SK-N-SH (cell line): ENCODE results near the gene GPR146. TPM values are rescaled to one million over a fixed set of nuclear protein-coding genes. Genes with fewer than 3 reads are reported as not detected.

Source experiments
- CTCF ChIA-PET: fragments of 300-600, 350-600 bp; formaldehyde crosslinking; extraction: SDS; loops from one replicate; lab custom pipeline; 2021; lab: Yijun Ruan, JAX
- POLR2A ChIA-PET: fragments of 350-600 bp; sonication (Branson Sonifier 250); formaldehyde crosslinking; extraction: SDS; loops from one replicate; lab custom pipeline; 2020; ENCODE audit warnings: antibody characterized with exemption, inconsistent platforms; lab: Yijun Ruan, JAX
- DNase-seq: peaks from one replicate; pipeline ENCODE4 v3.0.0; 2012
- H2AFZ ChIP-seq: fragments of 200-600 bp; sonication (generic); 2 replicates; pipeline ENCODE4 v1.8.1; 2016; ENCODE audit warnings: antibody characterized with exemption, mild to moderate bottlenecking, low read depth
- H3F3A ChIP-seq: fragments of 200-600 bp; sonication (generic); replicated peaks from 2 replicates; pipeline ENCODE3; 2016; ENCODE audit warnings: antibody characterized with exemption, mild to moderate bottlenecking; ENCODE audit not compliant: insufficient read depth
- H3K27ac ChIP-seq, 2 experiments: fragments of 200-500 bp in 1 of 2; fragments of 200-600 bp in 1 of 2; sonication (Bioruptor generic) in 1 of 2; sonication (generic), shearing (Covaris generic) in 1 of 2; 2 replicates each; pipeline versions ENCODE4 v1.5.1 to v1.6.1; 2014 to 2016; ENCODE audit warnings: low read depth in 2 of 2, inconsistent platforms in 1 of 2, low read length in 1 of 2, mild to moderate bottlenecking in 1 of 2, mixed read lengths in 1 of 2
- H3K27me3 ChIP-seq: fragments of 200-600 bp; sonication (generic), shearing (Covaris generic); 2 replicates; pipeline ENCODE4 v1.6.1; 2016; ENCODE audit warnings: mixed run types; ENCODE audit not compliant: insufficient read depth
- H3K36me3 ChIP-seq, 2 experiments: fragments of 200-500 bp in 1 of 2; fragments of 200-600 bp in 1 of 2; sonication (Bioruptor generic) in 1 of 2; sonication (generic) in 1 of 2; replicated peaks in 1 of 2; 2 replicates each; pipeline versions ENCODE3 to v1.5.1; 2014 to 2016; ENCODE audit warnings: low read length in 1 of 2, mild to moderate bottlenecking in 1 of 2; ENCODE audit not compliant: insufficient read depth in 2 of 2, control insufficient read depth in 1 of 2
- H3K4me1 ChIP-seq, 2 experiments: fragments of 200-500 bp in 1 of 2; fragments of 200-600 bp in 1 of 2; sonication (Bioruptor generic) in 1 of 2; sonication (generic), shearing (Covaris generic) in 1 of 2; 2 replicates each; pipeline versions ENCODE4 v1.5.1 to v1.6.1; 2014 to 2016; ENCODE audit warnings: low read depth in 1 of 2, low read length in 1 of 2, mixed run types in 1 of 2; ENCODE audit not compliant: insufficient read depth in 2 of 2, control insufficient read depth in 1 of 2
- H3K4me2 ChIP-seq: fragments of 200-600 bp; sonication (generic), shearing (Covaris generic); 2 replicates; pipeline ENCODE4 v1.6.1; 2017; ENCODE audit warnings: mixed run types
- H3K4me3 ChIP-seq, 2 experiments: fragments of 200-500 bp in 1 of 2; fragments of 200-600 bp in 1 of 2; sonication (Bioruptor generic) in 1 of 2; sonication (generic), shearing (Covaris generic) in 1 of 2; 2 replicates each; pipeline versions ENCODE4 v1.5.1 to v1.8.1; 2014 to 2016; ENCODE audit warnings: low read depth in 2 of 2, inconsistent platforms in 1 of 2, low read length in 1 of 2, mild to moderate bottlenecking in 1 of 2, mixed read lengths in 1 of 2, moderate library complexity in 1 of 2
- H3K79me2 ChIP-seq: fragments of 200-600 bp; sonication (generic); 2 replicates; pipeline ENCODE4 v1.8.1; 2017; ENCODE audit warnings: mild to moderate bottlenecking; ENCODE audit not compliant: insufficient read depth
- H3K9ac ChIP-seq: fragments of 200-600 bp; sonication (generic); 2 replicates; pipeline ENCODE4 v1.6.1; 2017; ENCODE audit warnings: mixed run types
- H3K9me2 ChIP-seq: fragments of 200-600 bp; sonication (generic); 2 replicates; pipeline ENCODE4 v1.6.1; 2017; ENCODE audit warnings: mixed run types
- H3K9me3 ChIP-seq: fragments of 200-600 bp; sonication (generic); 2 replicates; pipeline ENCODE4 v1.6.1; 2017; ENCODE audit warnings: mixed run types, mild to moderate bottlenecking, moderate library complexity
- H4K20me1 ChIP-seq: fragments of 200-600 bp; sonication (generic); 2 replicates; pipeline ENCODE4 v1.6.1; 2017; ENCODE audit warnings: mild to moderate bottlenecking, mixed run types; ENCODE audit not compliant: insufficient read depth
- CHD2 ChIP-seq: fragments of 150-350 bp; IDR thresholded peaks from 2 replicates; pipeline ENCODE4 v1.6.1; 2018; ENCODE audit warnings: low read length; ENCODE audit not compliant: partially characterized antibody
- FOXJ3 ChIP-seq: sonication (generic); formaldehyde crosslinking; IDR thresholded peaks from 2 replicates; pipeline ENCODE4 v1.5.1; 2020; ENCODE audit warnings: mild to moderate bottlenecking, missing genetic modification reagents
- GABPA ChIP-seq: IDR thresholded peaks from 2 replicates; pipeline ENCODE4 v1.4.0; 2012; ENCODE audit warnings: low read depth, mild to moderate bottlenecking
- POLR2AphosphoS5 ChIP-seq: IDR thresholded peaks from 2 replicates; pipeline ENCODE4 v1.6.1; 2012; ENCODE audit warnings: low read depth, low read length
- RCOR1 ChIP-seq: fragments of 150-350 bp; IDR thresholded peaks from 2 replicates; pipeline ENCODE4 v1.6.1; 2017; ENCODE audit warnings: antibody characterized with exemption, low read length
- REST ChIP-seq: IDR thresholded peaks from 2 replicates; pipeline ENCODE4 v1.6.1; 2012; ENCODE audit warnings: mild to moderate bottlenecking, low read depth, low read length, moderate library complexity
- RFX5 ChIP-seq: IDR thresholded peaks from 2 replicates; pipeline ENCODE4 v1.6.1; 2012; ENCODE audit warnings: mild to moderate bottlenecking, improper control_type of control experiment, low read length
- SIN3A ChIP-seq: IDR thresholded peaks from 2 replicates; pipeline ENCODE4 v1.6.1; 2012; ENCODE audit warnings: low read depth, mild to moderate bottlenecking, low read length, moderate library complexity, borderline replicate concordance
- SMC3 ChIP-seq: IDR thresholded peaks from 2 replicates; pipeline ENCODE4 v1.6.1; 2012; ENCODE audit warnings: low read depth, low read length, improper control_type of control experiment
- TEAD4 ChIP-seq: IDR thresholded peaks from 2 replicates; pipeline ENCODE4 v1.4.0; 2012; ENCODE audit warnings: mild to moderate bottlenecking, borderline replicate concordance; ENCODE audit not compliant: insufficient read depth
- USF1 ChIP-seq: IDR thresholded peaks from 2 replicates; pipeline ENCODE4 v1.4.0; 2012; ENCODE audit warnings: low read depth, borderline replicate concordance
- WGBS: methylation state at CpG from one replicate; pipeline ENCODE4 v1.1.6; 2017; ENCODE audit warnings: low lambda C conversion rate; 5-methylcytosine and 5-hydroxymethylcytosine counted together
- polyA plus RNA-seq, 3 experiments: library from polyadenylated mRNA; depleted of rRNA; stranded (reverse); fragments of >200 nt; gene quantifications; 2 replicates each; pipeline ENCODE4 v1.2.3, GENCODE V29; 2012

The GPR146 gene
- polyA plus RNA-seq, 1 of the 3 experiments (the other 2 are of a cell fraction), result 1.4 TPM

- peaks cover 39% of the 10 kb centered on the region for H4K20me1 ChIP-seq
- peak overlapping the region; percentile 79 for H3K9ac ChIP-seq
- peak overlapping the region; percentile 78 to 79 for H3K4me3 ChIP-seq
- no peaks in the 10 kb centered on the region for H3K36me3 ChIP-seq
- H3K9me3 ChIP-seq, result no peaks in the 10 kb centered on the region
- no peak for DNase-seq
- H3K27me3 ChIP-seq, result no peaks in the 10 kb centered on the region
- CTCF ChIA-PET, result interaction anchor here (0.7 to 27.8 kb wide), 26 partner anchors 9 to 144 kb away, joined by 3 to 756 read pairs (median 6); partner anchors contain the start of gene GPER1
- H3K27ac ChIP-seq, result peak overlapping the region in 1 of 2 experiments; percentile 66; a peak in 1 of 4 replicates
- POLR2A ChIA-PET, result interaction anchor here (1.0 to 1.7 kb wide), 3 partner anchors 16 to 91 kb away, joined by 3 to 5 read pairs (median 4); no protein-coding TSS in a partner anchor
- H3F3A ChIP-seq, result peaks cover 18% of the 10 kb centered on the region
- H3K9me2 ChIP-seq, result no peaks in the 10 kb centered on the region
- H3K4me2 ChIP-seq, result peak overlapping the region; percentile 99
- no peaks in the 10 kb centered on the region; the same call in none of the 2 replicates for H3K79me2 ChIP-seq
- TF ChIP-seq RFX5 (no peak), REST (no peak), FOXJ3 (CRISPR knock-in tag) (no peak), RCOR1 (no peak), USF1 (no peak), TEAD4 (no peak), SMC3 (no peak), SIN3A (no peak), POLR2AphosphoS5 (no peak), CHD2 (no peak), GABPA (no peak)
- peaks cover 15 to 70% of the 10 kb centered on the region in 2 experiments for H3K4me1 ChIP-seq
- H2AFZ ChIP-seq, result no peak overlapping the region
- WGBS, result 82% methylated on average over 21 of the region's 21 CpGs
Measured at GRCh38 chr7:1045069-1046063, 1.0 kb downstream of the GPR146 start.
